ENCODE results near the gene RBCK1.

The RBCK1 gene

GRCh38 chr20:401682-402495, 6.2 kb upstream of the RBCK1 start:
- no peak overlapping the region for H3K4me3 Mint-ChIP-seq
- no peaks in the 10 kb centered on the region for H3K36me3 Mint-ChIP-seq (ENCODE audit: low read depth)
- no peaks in the 10 kb centered on the region for H3K9me3 Mint-ChIP-seq
- no peak for TF ChIP-seq CTCF (IDR thresholded peaks at IDR 0.05; ENCODE audit: unreplicated experiment in 3 of 3)
- peaks cover 13% of the 10 kb centered on the region for H3K4me1 Mint-ChIP-seq
- H3K27ac Mint-ChIP-seq, result no peak overlapping the region
- H3K27me3 Mint-ChIP-seq (ENCODE audit: low read depth), result no peaks in the 10 kb centered on the region

GRCh38 chr20:402496-402885, 5.6 kb upstream of the RBCK1 start:
- H3K9me3 Mint-ChIP-seq, result no peaks in the 10 kb centered on the region
- TF ChIP-seq CTCF (IDR thresholded peaks at IDR 0.05; ENCODE audit: unreplicated experiment in 3 of 3), result no peak
- H3K4me3 Mint-ChIP-seq, result no peak overlapping the region
- no peaks in the 10 kb centered on the region for H3K27me3 Mint-ChIP-seq (ENCODE audit: low read depth)
- no peak overlapping the region for H3K27ac Mint-ChIP-seq
- no peaks in the 10 kb centered on the region for H3K36me3 Mint-ChIP-seq (ENCODE audit: low read depth)
- H3K4me1 Mint-ChIP-seq, result peaks cover 19% of the 10 kb centered on the region

- Mint-ChIP-seq H3K36me3 (ENCODE audit: low read depth) (no peaks in the 10 kb centered on the region), H3K9me3 (no peaks in the 10 kb centered on the region)
- TF ChIP-seq CTCF (IDR thresholded peaks at IDR 0.05; ENCODE audit: unreplicated experiment in 3 of 3), result no peak
Measured at GRCh38 chr20:402898-403581, 5.1 kb upstream of the RBCK1 start.

GRCh38 chr20:403582-403957, 4.5 kb upstream of the RBCK1 start:
- no peak overlapping the region for H3K27ac Mint-ChIP-seq
- H3K27me3 Mint-ChIP-seq (ENCODE audit: low read depth), result no peaks in the 10 kb centered on the region
- TF ChIP-seq CTCF (IDR thresholded peaks at IDR 0.05; ENCODE audit: unreplicated experiment in 3 of 3), result no peak
- H3K9me3 Mint-ChIP-seq, result no peaks in the 10 kb centered on the region
- H3K4me1 Mint-ChIP-seq, result peaks cover 20% of the 10 kb centered on the region
- peak overlapping the region in 1 of 3 experiments; percentile 21 for H3K4me3 Mint-ChIP-seq
- no peaks in the 10 kb centered on the region for H3K36me3 Mint-ChIP-seq (ENCODE audit: low read depth)

More at GRCh38 chr20:402898-403581, 5.1 kb upstream of the RBCK1 start:
- Mint-ChIP-seq H3K4me1 (peaks cover 20% of the 10 kb centered on the region), H3K27ac (no peak overlapping the region), H3K4me3 (no peak overlapping the region), H3K27me3 (ENCODE audit: low read depth) (no peaks in the 10 kb centered on the region)

- H3K4me1 Mint-ChIP-seq, result peaks cover 22% of the 10 kb centered on the region
- no peak for TF ChIP-seq CTCF (IDR thresholded peaks at IDR 0.05; ENCODE audit: unreplicated experiment in 3 of 3)
- H3K9me3 Mint-ChIP-seq, result no peaks in the 10 kb centered on the region
- H3K27me3 Mint-ChIP-seq (ENCODE audit: low read depth), result no peaks in the 10 kb centered on the region
- no peaks in the 10 kb centered on the region for H3K36me3 Mint-ChIP-seq (ENCODE audit: low read depth)
- peak overlapping the region in 1 of 3 experiments; percentile 43 for H3K4me3 Mint-ChIP-seq
- H3K27ac Mint-ChIP-seq, result no peak overlapping the region
Measured at GRCh38 chr20:404088-404487, 4.0 kb upstream of the RBCK1 start.
